ENCODE results near the gene MTRF1.

- TF ChIP-seq CTCF (IDR thresholded peaks at IDR 0.05; ENCODE audit: borderline replicate concordance, extremely low read depth, low read length, poor library complexity, severe bottlenecking) (no peak), EZH2 (IDR thresholded peaks at IDR 0.05; ENCODE audit: borderline replicate concordance, low read depth, low read length, severe bottlenecking) (no peak)
Observed at GRCh38 chr13:41206467-41206866, 56.9 kb downstream of the MTRF1 start.
